GM12873 (cell line): ENCODE results near the gene SUPT20HL2.

Experiments used
- TF ChIP-seq, protein P1 (sequence below): IDR thresholded peaks from 2 replicates; pipeline ENCODE4 v1.5.1; 2012; ENCODE audit warnings: low read depth, mild to moderate bottlenecking, moderate library complexity, low read length, control low read depth; ENCODE audit not compliant: insufficient read depth; ENCODE audit errors: missing control alignments

The SUPT20HL2 gene

DNA sequence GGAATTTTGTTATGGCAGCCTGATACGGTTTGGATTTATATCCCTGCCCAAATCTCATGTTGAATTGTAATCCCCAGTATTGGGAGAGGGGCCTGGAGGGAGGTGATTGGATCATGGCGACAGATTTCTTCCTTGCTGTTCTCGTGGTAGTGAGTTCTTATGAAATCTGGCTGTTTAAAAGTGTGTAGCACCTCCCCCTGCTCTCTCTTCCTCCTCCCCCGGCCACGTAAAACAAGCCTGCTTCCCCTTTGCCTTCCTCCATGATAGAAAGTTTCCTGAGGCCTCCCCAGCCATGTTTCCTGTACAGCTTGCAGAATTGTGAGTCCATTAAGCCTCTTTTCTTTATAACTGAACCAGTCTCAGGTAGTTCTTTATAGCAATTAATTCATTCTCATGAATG, 37.9 kb downstream of the SUPT20HL2 start:
- TF ChIP-seq, protein P1, sequence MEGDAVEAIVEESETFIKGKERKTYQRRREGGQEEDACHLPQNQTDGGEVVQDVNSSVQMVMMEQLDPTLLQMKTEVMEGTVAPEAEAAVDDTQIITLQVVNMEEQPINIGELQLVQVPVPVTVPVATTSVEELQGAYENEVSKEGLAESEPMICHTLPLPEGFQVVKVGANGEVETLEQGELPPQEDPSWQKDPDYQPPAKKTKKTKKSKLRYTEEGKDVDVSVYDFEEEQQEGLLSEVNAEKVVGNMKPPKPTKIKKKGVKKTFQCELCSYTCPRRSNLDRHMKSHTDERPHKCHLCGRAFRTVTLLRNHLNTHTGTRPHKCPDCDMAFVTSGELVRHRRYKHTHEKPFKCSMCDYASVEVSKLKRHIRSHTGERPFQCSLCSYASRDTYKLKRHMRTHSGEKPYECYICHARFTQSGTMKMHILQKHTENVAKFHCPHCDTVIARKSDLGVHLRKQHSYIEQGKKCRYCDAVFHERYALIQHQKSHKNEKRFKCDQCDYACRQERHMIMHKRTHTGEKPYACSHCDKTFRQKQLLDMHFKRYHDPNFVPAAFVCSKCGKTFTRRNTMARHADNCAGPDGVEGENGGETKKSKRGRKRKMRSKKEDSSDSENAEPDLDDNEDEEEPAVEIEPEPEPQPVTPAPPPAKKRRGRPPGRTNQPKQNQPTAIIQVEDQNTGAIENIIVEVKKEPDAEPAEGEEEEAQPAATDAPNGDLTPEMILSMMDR, result no peak

DNA sequence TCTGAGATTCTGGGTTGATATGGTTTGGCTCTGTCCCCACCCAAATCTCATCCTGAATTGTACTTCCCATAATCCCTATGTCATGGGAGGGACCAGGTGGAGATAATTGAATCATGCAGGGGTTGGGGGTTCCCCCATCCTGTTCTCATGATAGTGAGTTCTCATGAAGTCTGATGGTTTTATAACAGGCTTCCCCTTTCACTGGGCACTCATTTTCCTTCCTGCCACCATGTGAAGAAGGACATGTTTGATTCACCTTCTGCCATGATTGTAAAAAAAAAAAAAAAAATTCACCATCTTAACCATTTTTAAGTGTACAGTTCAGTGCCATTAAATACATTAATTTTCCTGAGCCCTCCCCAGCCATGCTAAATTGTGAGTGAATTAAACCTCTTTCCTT, 42.6 kb downstream of the SUPT20HL2 start:
- TF ChIP-seq, protein P1, result no peak

DNA sequence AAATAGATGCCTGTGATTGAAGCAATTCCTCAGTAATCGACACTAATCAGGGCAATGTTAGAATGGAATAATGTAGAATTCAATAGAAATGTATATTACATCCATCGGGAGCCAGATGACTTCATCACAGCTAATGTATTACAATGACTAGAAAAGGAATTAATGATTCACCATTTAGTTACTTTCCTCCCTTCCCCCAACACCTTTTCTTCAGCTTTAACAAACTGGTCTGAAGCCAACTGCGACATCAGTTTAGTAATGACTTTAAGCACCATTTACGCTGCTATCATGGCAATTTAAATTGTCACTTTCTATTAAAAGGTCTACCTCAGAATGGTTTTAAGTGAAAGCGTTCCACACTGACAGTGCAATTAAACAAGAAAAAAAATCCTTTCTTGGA, 45.1 kb downstream of the SUPT20HL2 start:
- TF ChIP-seq, protein P1, result no peak

DNA sequence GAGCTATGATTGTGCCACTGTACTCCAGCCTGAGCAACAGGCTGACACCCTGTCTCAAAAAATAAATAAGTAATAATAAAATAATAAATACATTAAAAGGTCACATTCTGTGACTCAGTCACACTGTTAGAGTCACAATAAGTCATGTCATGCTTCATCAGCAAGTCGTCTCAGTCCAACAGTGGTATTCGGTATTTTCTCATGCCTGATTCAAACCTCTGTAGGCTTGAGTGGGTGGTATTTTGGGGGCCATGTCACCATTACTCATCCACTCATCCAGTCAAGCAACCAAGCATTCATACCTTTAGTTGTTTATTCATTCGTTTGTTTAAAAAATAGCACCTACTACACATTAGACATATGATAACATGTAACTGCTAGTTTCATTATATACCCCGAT, 46.9 kb downstream of the SUPT20HL2 start:
- TF ChIP-seq, protein P1, result no peak

- TF ChIP-seq, protein P1, result no peak
These were observed 49.5 kb downstream of the SUPT20HL2 start for GRCh38 chrX:24264383-24264782.

- TF ChIP-seq, protein P1, result no peak
These were observed 51.6 kb downstream of the SUPT20HL2 start for GRCh38 chrX:24262309-24262708.
